GM20000 (cell line): ENCODE measurements around the gene PRODH2.

ENCODE experiments used
- DNase-seq: peaks from one replicate; pipeline ENCODE4 v3.0.0; 2012; ENCODE audit warnings: low spot score
- TF ChIP-seq, protein P1 (sequence below): IDR thresholded peaks from 2 replicates; pipeline ENCODE4 v1.5.1; 2012; ENCODE audit warnings: mild to moderate bottlenecking, control low read depth; ENCODE audit errors: extremely low read depth, missing control alignments

PRODH2 gene

DNA sequence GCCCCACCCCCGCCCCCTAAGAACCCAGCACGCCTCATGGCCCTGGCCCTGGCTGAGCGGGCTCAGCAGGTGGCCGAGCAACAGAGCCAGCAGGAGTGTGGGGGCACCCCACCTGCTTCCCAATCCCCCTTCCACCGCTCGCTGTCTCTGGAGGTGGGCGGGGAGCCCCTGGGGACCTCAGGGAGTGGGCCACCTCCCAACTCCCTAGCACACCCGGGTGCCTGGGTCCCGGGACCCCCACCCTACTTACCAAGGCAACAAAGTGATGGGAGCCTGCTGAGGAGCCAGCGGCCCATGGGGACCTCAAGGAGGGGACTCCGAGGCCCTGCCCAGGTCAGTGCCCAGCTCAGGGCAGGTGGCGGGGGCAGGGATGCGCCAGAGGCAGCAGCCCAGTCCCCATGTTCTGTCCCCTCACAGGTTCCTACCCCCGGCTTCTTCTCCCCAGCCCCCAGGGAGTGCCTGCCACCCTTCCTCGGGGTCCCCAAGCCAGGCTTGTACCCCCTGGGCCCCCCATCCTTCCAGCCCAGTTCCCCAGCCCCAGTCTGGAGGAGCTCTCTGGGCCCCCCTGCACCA, 25.3 kb downstream of the PRODH2 start:
- TF ChIP-seq, protein P1, sequence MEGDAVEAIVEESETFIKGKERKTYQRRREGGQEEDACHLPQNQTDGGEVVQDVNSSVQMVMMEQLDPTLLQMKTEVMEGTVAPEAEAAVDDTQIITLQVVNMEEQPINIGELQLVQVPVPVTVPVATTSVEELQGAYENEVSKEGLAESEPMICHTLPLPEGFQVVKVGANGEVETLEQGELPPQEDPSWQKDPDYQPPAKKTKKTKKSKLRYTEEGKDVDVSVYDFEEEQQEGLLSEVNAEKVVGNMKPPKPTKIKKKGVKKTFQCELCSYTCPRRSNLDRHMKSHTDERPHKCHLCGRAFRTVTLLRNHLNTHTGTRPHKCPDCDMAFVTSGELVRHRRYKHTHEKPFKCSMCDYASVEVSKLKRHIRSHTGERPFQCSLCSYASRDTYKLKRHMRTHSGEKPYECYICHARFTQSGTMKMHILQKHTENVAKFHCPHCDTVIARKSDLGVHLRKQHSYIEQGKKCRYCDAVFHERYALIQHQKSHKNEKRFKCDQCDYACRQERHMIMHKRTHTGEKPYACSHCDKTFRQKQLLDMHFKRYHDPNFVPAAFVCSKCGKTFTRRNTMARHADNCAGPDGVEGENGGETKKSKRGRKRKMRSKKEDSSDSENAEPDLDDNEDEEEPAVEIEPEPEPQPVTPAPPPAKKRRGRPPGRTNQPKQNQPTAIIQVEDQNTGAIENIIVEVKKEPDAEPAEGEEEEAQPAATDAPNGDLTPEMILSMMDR = no peak

DNA sequence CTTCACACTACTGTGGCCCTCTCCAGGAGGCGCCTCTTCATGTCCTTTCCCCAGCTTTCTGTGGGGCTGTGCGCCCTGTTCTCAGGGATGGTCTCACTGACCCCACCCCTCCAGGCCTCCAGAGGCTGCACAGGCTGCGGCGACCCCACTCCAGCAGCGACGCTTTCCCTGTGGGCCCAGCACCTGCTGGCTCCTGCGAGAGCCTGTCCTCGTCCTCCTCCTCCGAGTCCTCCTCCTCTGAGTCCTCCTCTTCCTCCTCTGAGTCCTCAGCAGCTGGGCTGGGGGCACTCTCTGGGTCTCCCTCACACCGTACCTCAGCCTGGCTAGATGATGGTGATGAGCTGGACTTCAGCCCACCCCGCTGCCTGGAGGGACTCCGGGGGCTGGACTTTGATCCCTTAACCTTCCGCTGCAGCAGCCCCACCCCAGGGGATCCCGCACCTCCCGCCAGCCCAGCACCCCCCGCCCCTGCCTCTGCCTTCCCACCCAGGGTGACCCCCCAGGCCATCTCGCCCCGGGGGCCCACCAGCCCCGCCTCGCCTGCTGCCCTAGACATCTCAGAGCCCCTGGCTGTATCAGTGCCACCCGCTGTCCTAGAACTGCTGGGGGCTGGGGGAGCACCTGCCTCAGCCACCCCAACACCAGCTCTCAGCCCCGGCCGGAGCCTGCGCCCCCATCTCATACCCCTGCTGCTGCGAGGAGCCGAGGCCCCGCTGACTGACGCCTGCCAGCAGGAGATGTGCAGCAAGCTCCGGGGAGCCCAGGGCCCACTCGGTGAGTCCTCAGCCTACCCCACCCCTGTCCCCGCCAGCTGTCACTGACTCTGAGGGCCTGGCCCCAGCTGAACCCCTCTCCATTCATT, 26.1 kb downstream of the PRODH2 start:
- TF ChIP-seq, protein P1 = no peak
- no peak for DNase-seq

More for the DNA sequence above, 25.3 kb downstream of the PRODH2 start:
- no peak for DNase-seq

DNA sequence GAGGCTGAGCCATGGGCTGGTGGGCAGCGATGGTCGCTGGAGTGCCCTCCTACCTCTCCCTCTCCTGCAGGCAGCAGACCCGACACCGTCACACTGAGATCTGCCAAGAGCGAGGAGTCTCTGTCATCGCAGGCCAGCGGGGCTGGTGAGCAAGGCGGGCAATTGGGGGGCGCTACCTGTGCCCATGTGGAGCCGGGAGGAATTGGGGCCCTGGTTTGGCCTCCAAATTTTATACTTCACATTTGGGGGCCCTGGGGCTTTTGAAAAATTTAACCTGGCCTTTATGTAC, 27.4 kb downstream of the PRODH2 start:
- TF ChIP-seq, protein P1 = no peak
- no peak for DNase-seq

DNA sequence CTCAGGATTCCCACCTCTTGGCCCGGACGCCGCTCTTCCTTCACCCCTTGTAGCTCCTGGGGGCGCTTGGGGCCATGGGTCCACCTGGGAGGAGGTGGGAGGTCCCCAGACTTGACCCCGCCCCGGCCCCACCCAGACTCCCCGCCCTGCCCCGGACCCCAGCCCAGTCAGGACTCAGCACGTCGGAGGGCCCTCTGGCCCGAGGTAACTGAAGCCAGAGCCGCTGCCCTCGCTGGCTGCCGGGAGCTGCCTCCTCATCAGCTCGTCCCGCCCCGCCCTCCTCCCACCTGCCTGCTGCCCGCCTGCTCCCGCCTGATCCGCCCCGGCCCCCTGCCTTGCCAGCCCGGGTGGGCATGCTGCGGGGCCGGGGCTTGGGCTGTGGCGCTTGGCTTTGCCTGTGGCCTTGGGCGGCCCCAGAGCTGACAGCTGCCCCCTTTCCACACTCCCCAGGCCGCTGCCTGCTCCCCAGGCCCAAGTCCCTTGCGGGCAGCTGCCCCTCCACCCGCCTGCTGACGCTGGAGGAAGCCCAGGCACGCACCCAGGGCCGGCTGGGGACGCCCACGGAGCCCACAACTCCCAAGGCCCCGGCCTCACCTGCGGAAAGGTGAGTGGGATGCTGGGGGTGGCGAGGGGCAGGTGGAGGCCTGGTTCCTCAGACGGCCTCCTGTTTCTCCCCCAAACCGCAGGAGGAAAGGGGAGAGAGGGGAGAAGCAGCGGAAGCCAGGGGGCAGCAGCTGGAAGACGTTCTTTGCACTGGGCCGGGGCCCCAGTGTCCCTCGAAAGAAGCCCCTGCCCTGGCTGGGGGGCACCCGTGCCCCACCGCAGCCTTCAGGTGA, 27.9 kb downstream of the PRODH2 start:
- TF ChIP-seq, protein P1 = no peak
- DNase-seq = no peak

DNA sequence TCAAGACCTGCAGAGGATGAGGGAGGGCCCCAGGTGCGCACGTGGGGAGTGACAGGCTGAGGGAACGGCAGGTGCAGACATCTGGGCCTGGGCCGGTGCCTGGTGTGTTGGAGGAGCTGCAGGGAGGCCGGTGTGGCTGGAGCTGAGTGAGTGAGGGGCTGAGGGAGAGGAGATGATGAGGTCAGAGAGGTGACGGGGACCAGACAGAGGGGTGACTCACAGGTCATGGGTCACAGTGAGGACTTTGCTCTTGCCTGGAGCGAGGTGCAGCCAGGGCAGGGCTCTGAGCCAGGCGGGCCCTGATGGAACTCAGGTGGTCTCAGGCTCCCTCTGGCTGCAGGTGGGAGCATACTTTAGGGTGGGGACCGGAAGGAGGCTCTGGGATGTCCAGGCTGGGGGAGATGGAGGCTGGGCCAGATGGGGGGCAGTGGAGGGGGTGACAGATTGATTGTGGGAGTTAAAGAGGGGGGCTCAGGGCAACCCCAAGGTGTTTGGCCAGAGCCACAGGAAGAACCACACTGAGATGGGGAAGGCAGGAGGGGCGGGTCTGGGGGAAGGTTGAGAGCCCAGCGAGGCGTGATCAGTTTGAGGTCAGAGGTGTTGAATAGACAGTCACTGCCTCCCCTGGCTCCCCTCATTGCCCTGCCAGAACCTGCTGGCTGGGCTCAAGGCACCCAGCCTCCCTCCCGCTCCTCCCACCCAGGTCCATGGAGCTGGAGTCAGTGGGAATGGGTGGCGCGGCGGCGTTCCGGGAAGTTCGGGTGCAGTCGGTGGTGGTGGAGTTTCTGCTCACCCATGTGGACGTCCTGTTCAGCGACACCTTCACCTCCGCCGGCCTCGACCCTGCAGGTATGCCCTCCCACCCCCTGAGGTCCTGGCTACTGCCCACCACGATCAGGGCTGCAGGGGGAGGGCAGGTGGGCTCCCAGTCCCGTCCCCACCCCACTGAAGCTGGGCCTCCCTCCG, 28.9 kb downstream of the PRODH2 start:
- DNase-seq = no peak
- TF ChIP-seq, protein P1 = no peak

DNA sequence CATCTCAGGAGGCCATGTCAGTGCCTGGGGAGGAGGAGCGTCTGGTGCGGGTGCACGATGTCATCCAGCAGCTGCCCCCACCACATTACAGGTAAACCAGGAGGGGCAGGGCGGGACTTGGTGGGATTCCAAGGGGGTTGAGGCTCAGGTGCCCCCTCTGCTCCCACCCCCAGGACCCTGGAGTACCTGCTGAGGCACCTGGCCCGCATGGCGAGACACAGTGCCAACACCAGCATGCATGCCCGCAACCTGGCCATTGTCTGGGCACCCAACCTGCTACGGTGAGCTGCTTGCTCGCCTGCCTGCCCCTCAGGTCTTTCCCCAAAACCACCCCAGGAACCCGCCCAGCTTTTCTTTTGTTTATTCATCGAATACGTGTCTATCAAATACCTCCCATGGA, 30.1 kb downstream of the PRODH2 start:
- DNase-seq = no peak
- TF ChIP-seq, protein P1 = no peak
